GM19467 (cell line): ENCODE results near the gene TMEM98.
"Not testable (repeated sequence)": the region's sequence is repeated elsewhere in the genome, so short reads cannot be mapped to it uniquely, and the experiment has no call there.

Experiments
- ATAC-seq: cut with Tn5 transposase; IDR thresholded peaks from one replicate; pipeline ENCODE4 v1.9.1; 2021; ENCODE audit warnings: mild to moderate bottlenecking, moderate library complexity; ENCODE audit not compliant: unreplicated experiment

Gene TMEM98

DNA sequence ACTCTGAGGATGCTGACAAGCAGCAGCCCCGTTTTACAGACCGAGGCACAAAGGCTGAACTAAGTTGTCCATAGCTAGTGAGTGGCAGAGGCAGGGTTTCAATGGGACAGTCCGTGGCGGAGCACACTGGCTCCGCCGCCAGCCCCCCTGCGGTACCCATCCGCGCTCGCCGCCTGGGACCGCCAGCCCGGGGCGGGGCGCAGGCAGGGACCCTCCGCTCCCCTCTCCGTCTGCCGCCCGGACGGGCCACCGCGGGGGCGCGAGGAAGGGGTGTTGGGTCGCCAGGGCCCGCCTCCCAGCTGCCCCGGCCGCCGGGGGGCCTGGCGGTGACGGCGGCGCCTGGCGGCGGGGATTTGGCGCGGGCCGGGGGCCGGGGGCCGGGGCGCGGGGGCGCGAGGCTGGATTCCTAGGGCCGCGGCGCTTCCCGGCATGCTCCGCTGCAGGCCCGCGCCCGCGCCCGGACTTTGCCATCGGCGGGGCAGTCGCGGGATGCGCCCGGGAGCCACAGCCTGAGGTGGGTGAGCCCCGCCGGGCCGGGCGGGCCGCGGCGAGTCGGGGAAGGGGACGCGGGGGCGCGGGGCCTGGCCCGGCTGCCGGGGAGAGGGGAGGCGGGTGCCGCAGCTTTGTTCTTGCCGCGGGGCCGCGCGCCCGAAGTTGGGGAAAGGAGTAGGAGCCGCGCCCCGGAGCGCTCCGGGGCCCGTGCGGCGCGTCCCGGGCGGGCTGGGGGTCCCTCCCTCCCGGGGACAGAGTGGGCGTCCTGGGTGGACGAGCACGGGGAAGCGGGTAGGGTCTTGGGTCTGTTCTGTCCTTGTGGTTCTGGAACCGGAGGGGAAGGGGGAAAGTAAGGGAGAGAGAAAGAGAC is at the start of gene TMEM98:
Gene TMEM98, plus strand, starts transcription at position 430 of the 862 bp plus-strand sequence. CDS start 3,376 bp downstream, outside the sequence.
- no peak for ATAC-seq

- no peak for ATAC-seq
Measured at GRCh38 chr17:32878211-32878610, 49.7 kb upstream of the TMEM98 start.

GRCh38 chr17:32879134-32879533 is 48.8 kb upstream of the TMEM98 start:
- ATAC-seq = no peak

GRCh38 chr17:32880671-32881453 is 47.1 kb upstream of the TMEM98 start:
- no peak for ATAC-seq

GRCh38 chr17:32882029-32882428 is 45.9 kb upstream of the TMEM98 start:
- no peak for ATAC-seq

DNA sequence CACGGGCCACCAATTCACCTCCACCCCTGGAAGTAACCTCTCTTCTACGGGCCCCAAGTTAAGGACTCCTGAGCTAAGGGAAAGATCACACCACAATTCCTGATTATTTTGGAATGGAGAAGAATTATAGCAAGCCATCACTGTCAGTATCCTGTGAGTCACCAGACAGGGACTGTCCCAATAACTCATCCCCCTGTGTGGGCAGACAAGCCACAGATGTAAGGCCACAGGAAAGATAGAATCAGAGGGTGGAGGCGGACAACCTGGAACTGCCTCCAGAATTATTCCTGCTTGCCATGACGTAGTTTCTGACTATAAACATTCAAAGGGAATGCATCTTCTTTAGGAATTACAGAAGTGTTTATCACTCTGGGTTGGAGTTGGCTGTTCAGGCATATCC is 45.2 kb upstream of the TMEM98 start:
- no peak for ATAC-seq

- not testable (repeated sequence) for ATAC-seq
Measured at GRCh38 chr17:32886951-32887350, 41.0 kb upstream of the TMEM98 start.

DNA sequence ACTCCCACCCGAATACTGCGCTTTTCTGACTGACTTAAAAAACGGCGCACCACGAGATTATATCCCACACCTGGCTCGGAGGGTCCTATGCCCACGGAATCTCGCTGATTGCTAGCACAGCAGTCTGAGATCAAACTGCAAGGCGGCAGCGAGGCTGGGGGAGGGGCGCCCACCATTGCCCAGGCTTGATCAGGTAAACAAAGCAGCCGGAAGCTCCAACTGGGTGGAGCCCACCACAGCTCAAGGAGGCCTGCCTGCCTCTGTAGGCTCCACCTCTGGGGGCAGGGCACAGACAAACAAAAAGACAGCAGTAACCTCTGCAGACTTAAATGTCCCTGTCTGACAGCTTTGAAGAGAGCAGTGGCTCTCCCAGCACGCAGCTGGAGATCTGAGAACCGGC is 40.5 kb upstream of the TMEM98 start:
- not testable (repeated sequence) for ATAC-seq

- no peak for ATAC-seq
Measured at GRCh38 chr17:32894245-32894644, 33.7 kb upstream of the TMEM98 start.

GRCh38 chr17:32896647-32897258 is 31.2 kb upstream of the TMEM98 start:
- ATAC-seq = no peak

- ATAC-seq = no peak
Measured at GRCh38 chr17:32899236-32900013, 28.5 kb upstream of the TMEM98 start.

DNA sequence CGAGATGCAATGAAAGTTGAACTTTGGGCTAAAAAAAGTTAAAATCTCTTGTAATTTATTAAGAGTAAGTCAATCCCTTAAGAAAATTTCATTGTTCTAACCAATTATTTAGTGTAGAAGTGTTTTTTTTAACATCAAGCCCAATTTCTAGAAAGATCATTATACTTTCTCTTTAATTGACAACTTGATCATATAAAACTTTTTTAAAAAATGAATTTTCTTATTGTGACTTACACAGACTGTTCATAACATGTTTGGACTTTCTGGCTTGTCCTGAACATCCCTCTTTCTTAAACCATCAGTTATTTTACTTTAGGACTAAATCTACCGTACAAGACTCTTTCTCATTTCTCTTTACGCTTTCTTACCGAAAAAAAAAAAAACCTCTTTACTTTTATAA is 26.2 kb upstream of the TMEM98 start:
- no peak for ATAC-seq

- ATAC-seq = no peak
Measured at GRCh38 chr17:32903774-32904673, 23.9 kb upstream of the TMEM98 start.

DNA sequence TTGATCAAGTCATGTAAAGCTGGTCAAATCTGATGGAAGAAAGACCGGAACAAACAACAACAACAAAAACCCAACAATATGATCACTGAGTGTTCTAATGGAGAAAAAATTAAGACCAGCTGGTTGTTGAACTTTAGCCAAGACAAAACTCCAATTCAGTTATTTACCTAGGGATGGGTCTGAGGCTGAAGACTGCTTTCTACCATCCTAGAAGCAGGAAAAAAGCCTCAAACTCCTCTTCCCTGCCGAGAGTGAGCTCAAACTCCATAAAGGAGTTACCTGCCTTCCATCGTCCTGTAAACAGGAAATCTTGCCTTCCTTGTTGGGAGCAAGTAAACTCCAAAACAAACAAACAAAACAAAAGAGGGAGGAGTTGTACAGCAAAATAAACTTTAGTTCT is 23.1 kb upstream of the TMEM98 start:
- no peak for ATAC-seq

GRCh38 chr17:32907583-32907982 is 20.4 kb upstream of the TMEM98 start:
- ATAC-seq = no peak

GRCh38 chr17:32909787-32910369 is 18.1 kb upstream of the TMEM98 start:
- ATAC-seq = peak; percentile 53

DNA sequence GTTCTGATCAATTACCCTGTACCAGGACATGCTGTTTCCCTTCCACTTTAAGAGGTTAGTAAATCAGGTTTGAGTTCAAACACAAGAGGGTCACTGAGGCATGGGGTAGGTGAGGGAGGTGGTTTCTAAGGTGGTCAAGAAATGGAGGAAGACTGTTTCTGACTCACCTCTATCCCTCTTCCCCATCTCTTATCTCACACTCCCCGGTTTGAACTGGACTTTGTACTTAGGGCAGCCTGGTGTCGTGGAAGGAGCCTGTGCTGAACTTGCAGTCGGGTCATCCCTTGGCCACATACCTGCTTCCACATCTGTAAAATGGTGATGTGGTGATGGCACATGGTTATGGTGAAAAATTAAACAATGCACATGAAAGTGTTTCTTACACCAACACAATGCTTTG is 17.2 kb upstream of the TMEM98 start:
- no peak for ATAC-seq

GRCh38 chr17:32912218-32912897 is 15.6 kb upstream of the TMEM98 start:
- no peak for ATAC-seq

DNA sequence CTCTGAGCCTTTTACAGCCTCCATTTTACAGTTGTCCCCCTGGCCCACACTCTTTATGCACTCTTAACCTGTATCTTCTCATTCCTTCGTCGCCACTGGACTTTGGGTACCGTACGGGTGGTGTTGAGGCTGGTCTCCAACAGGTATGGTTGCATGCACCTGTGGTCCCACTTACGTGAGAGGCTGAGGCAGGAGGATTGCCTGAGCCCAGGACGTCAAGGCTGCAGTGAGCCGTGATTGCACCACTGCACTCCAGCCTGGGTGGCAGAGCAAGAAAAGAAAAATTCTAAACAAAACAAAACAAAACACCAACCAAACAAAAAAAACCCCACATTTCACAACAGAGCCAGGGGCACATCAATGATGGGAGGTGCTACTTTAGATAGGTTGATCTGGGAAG is 14.4 kb upstream of the TMEM98 start:
- ATAC-seq = no peak
